GOT3 (cell line): ENCODE results near the gene LYSET.
"Not testable (repeated sequence)": the region's sequence is repeated elsewhere in the genome, so short reads cannot be mapped to it uniquely, and the experiment has no call there.

Experiments used
- DNase-seq: peaks from one replicate; lab custom pipeline; 2025; ENCODE audit warnings: mixed read lengths; lab: John Stamatoyannopoulos, UW

The LYSET gene

GRCh38 chr14:93223565-93223964 is 38.4 kb downstream of the LYSET start:
- DNase-seq: no peak

- no peak for DNase-seq
These were observed 43.4 kb downstream of the LYSET start for GRCh38 chr14:93228550-93228949.

- DNase-seq: no peak
These were observed 45.4 kb downstream of the LYSET start for GRCh38 chr14:93230539-93230938.

- DNase-seq: no peak
These were observed 46.2 kb downstream of the LYSET start for GRCh38 chr14:93231129-93231979.

GRCh38 chr14:93232159-93232558 is 47.0 kb downstream of the LYSET start:
- DNase-seq: no peak

- DNase-seq: not testable (repeated sequence)
These were observed 48.0 kb downstream of the LYSET start for GRCh38 chr14:93233078-93233477.

- DNase-seq: no peak
These were observed 49.7 kb downstream of the LYSET start for GRCh38 chr14:93234798-93235197.
